ENCODE measurements around the gene MYO18B.

MYO18B gene

GRCh38 chr22:25908755-25909154, 166.8 kb downstream of the MYO18B start:
- no peak for DNase-seq

DNA sequence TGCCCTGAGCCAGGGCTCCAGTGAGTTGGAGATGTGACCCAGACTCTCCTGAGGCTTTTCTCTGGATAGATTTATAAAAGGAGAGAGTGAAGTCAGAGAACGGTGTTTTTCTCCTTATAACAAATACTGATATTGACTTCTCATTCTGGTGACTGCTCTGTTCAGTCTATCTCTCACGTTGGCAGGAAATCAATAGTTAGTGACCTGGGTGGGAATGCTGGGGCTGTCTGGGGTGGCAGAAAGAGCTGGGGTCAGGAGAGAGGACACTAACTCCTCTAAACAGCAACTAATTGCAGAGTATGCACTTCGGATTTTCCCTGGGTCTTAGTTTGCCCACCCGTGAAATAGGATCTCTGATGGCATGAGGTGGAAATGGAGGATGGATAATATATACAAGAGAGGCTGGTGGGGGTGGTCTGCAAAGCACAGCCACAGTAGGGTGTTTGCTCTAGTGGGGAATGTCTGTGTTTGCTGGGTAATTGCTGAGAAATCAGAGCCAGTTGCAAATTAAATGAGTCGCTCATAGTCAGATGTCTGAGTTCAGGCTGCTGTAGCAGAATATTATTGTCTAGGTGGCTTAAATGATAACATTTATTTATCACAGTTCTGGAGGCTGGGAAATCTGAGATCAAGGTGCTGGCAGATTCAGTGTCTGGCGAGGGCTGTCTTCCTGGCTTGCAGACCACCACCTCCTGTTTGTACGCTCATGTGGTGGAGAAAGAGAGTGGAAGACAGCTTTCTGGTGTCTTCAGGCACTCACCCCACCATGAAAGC, 167.8 kb downstream of the MYO18B start:
- DNase-seq = no peak

DNA sequence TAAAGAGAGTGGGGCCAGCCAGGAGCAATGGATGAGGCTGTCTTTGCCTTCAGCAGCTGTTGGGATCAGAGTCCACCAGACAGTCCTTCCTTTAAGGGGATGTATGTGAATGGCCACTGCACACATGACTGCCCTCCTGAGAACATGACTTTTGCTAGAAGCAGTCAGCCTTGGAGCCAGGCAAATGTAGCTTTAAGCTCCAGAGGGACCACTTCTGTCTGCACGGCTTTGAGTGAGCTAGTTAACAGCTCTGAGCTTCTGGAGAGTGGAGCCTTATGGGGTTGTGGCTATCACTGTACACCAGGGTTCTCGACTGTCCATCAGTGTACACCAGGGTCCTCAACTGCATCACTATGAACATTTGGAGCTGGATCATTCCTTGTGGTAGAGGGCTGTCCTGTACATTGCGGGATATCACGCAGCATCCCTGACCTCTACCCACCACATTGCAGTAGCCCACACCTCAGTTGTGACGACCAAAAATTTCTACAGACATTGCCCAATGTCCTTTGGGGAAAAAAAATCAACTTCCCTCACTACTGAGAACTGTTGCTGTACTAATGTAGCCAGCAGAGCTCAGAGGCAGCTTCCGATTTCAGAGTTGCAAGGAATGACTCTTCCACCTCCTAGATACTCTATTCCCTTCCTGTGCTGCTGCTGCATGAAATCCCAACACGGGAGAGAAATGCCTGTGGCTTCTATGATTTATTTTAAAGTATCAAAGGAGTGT, 169.4 kb downstream of the MYO18B start:
- no peak for DNase-seq

- no peak for DNase-seq
Observed at GRCh38 chr22:25919452-25919851, 177.5 kb downstream of the MYO18B start.

DNA sequence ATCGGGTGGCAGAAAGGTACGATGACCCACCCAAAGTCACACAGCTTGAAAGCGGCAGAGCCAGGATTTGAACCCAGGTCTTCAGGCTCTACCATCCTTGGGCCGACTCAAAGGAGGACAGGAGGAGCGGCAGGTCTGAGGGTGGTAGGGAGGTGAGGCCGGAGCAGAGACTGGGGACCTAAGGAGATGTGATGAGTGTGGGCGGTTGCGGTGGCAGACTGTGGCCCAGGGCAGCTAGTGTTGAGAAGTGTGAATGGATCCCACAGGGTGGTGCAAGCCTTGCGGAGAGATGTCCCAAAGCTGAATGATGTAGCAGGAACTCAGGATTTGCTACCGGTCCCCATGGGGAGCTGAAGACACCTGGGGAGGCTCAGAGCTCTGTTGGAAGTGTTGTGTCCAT, 180.2 kb downstream of the MYO18B start:
- DNase-seq = no peak

- DNase-seq = no peak
Observed at GRCh38 chr22:25923914-25924313, 181.9 kb downstream of the MYO18B start.

DNA sequence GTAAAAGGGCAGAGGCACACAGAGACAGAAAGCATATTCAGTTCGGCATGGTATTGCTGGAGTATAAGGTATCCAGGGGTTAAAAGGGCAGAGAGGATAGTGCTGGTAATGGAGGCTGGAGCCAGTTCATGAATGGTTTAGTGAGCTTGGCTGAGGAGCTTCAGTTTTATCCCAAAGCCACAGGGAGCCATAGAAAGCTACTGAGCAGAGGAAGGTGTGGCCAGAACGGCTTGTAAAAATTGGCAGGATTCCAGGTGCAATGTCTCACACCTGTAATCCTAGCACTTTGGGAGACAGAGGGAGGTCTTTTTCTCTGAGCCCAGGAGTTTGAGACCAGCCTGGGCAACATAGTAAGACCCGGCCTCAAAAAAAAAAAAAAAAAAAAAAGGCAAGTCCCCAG, 186.1 kb downstream of the MYO18B start:
- DNase-seq = no peak

GRCh38 chr22:25929321-25929878, 187.4 kb downstream of the MYO18B start:
- no peak for DNase-seq

DNA sequence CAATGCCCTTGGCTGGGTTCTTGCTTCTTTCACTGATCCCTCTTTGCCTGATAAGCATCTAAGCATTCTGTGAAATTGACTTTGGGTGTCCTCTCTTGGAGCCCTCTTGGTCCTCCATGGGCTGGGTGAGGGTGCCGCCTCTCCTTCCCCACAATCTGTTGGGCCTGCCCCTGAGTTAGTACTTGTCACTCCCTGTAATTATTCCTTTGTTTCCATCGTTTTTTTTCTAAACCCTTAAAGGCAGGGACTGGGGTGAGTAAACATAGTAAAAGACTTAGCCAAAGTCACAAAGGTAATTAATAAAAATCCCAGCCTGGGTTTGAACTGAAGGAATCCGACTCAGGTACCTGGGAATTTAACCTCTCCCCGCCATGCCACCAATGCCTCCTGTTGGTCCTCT, 188.1 kb downstream of the MYO18B start:
- DNase-seq = no peak

DNA sequence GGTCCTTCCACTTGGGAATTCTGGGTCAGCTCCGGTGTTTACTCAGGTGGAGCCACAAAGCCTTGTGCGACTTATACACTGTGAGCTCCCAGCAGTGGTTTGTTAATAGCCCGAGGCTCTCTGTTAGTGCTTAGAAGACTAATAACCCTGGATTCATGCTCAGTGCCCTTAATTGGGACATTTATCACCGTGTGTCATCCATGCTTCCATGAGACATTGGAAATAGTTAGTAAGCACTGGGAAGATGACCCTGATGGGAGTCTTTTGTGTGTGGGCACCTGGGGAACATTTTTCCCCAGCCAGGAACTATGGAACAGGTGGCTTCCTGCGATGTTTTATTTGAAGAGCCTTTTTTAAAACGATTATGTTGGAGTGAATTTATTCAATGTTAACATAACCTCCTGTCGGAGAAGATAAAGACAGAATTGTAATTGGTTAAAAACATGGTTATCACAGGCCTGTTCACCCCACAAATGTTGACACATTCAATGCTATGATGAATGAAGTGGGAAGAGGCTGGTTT, 188.9 kb downstream of the MYO18B start:
- DNase-seq = no peak

GRCh38 chr22:25933158-25933788, 191.3 kb downstream of the MYO18B start:
- no peak for DNase-seq

DNA sequence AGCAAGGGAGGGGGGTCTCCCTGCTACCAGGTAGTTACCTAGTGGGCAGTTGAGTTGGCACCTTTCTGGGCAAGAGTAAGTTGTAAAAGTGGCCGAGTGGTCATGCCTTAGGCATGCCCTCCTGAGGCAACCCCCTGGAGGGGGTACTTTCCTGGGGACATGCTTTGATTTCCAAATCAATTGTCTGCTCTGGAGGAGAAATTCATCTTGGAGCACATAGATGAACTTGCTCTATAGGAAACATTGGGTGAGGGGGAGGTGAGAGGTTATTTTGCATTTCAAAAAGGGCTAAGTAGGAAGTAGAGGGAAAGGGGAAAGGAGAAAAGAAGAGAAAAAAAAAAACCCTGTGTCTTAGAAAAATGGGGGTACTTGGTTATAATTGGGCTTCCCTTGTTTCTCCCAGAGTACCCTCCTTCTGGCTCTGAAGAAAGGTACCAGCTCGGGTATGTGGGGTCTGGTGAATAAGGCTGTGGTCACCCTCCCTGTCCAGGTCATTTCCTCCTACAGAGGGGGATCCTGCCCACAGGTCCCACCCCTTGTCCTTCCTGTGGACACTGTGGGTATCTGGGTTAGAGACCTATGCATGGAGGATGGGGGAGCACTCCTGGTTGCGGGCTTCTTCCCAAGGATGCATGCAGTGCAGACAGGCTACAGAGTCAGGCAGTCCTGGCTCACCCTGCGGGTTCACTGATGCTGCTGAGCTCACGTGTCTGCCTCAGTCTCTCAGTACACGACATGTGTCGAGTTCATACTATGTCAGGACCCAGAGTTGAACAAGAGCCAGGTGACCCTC, 193.5 kb downstream of the MYO18B start:
- DNase-seq = no peak

DNA sequence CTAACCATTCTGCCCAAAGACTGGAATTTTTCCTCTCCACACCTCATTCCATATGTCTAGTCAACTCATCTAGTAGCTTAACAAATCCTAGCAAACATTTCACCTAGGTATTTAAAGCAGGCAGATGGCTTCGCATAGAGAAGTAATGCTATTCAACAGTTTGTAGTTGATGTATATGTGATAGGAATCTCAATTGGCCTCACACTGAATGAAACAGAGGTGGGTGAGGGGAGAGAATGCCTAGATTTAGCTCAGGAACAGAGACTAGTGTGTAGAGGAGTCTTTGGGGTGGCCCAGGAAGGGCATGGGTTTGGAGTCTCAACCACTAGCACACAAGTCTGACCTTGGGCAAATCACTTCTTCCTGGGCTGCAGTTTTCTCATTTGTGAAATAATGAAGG, 196.2 kb downstream of the MYO18B start:
- no peak for DNase-seq

GRCh38 chr22:25939384-25939783, 197.4 kb downstream of the MYO18B start:
- DNase-seq = no peak

- DNase-seq = no peak
Observed at GRCh38 chr22:25940479-25940878, 198.5 kb downstream of the MYO18B start.

GRCh38 chr22:25941365-25941960, 199.5 kb downstream of the MYO18B start:
- DNase-seq = no peak

DNA sequence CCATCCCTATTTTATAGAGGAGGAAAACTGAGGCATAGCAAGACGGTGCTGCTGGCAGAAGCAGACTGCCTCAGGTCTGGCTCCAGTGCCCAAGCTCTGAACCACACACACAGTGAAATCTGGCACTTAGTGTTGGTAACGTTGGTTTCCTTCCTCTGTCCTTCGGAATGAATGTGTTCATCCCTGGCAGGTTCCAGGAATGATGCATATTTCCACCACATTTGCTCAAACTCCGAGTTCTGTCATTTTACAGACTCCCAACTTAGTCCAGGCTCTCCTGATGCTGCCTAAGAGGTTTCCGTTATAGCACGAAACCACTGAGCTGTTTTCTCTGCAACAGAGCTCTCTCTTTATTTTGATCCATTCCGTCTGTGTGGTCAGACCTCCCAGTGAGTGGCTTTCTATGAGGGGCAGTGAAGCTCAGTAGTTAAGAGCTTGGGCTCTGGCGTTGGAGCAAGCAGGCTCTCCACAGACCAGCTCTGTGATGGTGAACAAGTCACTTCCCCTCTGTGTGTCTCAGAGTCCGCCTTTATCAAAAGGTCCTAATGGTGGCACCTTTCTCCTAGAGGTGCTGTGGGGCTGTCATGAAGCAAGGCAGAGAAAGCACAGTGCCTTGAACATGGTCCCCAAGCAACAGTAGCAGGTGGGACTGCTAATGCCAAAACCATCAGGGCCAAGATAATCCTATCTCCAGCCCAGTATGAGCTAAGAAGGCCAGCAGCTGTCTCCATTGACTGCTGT, 200.3 kb downstream of the MYO18B start:
- DNase-seq = no peak

DNA sequence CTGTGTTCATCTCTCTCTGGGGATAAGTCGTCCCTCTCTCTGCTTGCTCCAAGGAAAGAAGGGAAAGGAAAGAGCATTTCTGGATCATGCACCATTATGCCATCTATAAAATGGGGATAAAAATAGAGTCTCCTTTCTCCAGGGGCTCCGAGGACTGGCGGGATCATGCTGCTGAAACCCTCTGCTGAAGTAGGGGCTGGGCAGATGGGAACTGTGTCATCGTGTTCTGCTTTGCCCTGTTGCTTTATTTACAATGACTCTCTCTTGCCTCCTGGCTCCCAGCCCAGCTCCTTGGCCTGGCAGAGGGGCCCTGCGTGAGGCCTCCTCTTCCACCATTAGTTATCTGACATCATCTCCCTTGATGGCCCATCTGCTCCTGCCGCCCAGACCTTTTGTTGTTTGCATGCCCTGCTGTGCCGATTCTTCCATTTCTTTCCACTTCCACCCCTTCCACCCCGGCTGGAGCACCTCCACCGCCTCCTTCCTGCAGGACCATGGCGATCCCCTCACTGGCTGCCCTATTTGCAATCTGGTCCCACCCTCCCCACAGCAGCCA, 200.9 kb downstream of the MYO18B start:
- DNase-seq = no peak

GRCh38 chr22:25950111-25950510, 208.1 kb downstream of the MYO18B start:
- DNase-seq = no peak

DNA sequence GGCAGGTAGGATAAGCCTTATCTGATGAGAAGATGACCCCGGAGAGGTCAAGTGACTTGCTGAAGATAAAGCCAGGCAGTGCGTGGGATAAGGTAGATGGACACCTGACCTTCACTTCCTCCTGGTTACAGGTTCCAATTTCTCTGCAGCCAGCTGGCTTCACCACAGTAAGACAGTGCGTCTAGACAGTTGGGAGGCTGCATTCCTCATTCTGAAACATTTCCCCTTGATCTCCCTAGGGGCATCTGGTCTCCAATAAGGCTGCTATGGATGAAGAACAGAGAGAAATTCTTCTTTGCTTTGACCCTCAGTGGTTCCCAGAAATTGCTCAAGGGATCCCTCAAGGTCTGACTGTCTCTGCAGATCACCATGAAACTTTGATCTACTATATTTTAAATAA, 211.3 kb downstream of the MYO18B start:
- no peak for DNase-seq

DNA sequence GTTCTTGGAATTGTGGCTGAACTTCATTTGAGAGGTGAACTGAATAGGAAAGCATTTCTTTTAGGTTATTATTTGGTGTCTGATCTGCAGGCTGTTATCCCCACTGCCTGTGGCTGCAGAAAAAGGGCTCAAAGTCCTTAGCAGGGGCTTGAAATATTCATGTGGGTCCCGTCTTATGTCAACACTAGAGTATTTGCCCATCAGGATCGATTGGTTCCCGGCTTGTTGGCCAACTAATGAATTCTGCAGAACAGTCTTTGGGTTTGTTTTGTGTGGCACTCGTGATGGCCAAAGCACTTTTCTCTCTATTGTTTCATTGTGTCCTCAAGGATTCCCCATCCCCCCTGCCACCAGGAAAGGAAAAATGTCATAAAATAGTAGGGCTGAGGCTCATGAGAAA, 211.9 kb downstream of the MYO18B start:
- DNase-seq = no peak

Data from cortex of kidney (tissue), 1 donor.